Dermis microvascular lymphatic vessel endothelial cell (primary cell): Measurements from ENCODE around the gene NOP53. TPM values are rescaled to one million over a fixed set of nuclear protein-coding genes. Genes with fewer than 3 reads are reported as not detected.
"Not testable (repeated sequence)": the region's sequence is repeated elsewhere in the genome, so short reads cannot be mapped to it uniquely, and the experiment has no call there.

Source experiments
- DNase-seq, 2 donors: peaks; one replicate each; pipeline versions ENCODE4 v3.0.0 to v3.0.0-alpha.2; 2010; ENCODE audit warnings: low read depth in 2 of 2
- total RNA-seq: library from RNA; depleted of rRNA; stranded (reverse); fragments of >200 nt; gene quantifications from 2 replicates; pipeline ENCODE4 v1.2.1, GENCODE V29; 2014

Gene NOP53
- total RNA-seq, 1 donor from 2014 or later, result 71.5 TPM

GRCh38 chr19:47777245-47778048 is 32.1 kb downstream of the NOP53 start:
- not testable (repeated sequence) for DNase-seq

DNA sequence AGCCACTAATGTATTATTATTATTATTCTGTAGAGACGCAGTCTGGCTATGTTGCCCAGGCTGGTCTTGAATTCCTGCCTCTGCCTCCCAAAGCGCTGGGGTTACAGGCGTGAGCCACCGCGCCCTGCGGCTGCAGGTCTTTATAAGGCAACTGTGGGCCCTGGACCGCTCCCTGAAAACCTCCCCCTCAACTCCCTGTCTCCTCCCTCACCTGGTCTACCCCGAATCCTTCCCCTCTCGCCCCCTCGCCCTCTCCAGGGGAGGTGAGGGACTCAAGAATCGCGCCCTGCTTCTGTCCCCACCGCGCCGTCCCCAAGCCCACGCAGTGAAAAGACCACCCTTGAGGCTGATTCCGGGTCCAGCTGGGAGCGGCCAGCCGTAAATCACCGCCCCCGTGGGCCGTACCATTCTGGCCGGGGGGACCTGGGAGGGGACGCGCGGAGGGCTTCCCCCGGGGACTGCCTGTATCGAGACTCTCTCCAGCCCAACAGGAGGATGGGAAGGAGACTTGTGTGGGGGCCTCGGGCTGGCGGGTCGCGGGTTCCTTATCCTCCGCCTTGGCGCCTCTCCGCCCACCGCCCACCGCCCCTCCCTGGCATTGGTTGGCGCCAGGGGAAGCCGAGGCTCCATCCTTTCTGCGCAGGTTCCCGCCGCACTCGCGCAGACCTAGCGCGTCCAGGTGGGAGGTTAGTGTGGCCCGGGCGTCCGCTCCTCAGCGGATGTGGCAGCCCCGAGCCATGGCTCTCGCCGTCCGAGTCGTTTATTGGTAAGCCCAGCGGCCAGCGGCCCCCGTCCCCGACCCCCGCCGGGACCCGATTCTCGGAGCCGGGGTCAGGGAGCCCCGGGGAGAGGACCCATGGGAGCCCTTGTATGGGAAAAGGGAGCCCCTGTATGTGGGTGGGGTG is 33.0 kb downstream of the NOP53 start, which contains the start of gene SELENOW:
TSS of gene SELENOW (plus strand) at position 655 of the 905 bp plus-strand sequence. CDS start at position 738, 83 bp downstream.
- peak; percentile 52 to 80 for DNase-seq

DNA sequence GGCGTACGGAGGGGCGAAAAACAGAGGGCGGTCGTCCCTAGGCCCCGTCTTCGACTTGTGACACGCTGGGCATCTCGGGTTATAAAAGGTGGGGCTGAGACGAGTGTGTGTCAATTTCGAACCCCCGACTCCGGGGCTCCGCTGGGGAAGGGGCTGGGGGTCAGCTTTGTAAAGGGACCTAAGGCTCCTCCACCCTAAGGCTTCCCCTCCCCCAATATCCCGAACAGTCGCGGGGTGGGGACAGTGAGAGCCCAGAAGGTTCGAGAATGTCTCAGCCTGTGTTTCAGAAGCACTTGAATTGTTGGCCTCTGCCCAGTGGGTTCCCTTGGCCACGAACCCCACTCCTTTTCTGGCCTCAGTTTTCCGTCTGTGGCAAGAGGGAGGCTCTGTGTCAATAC is 33.6 kb downstream of the NOP53 start:
- no peak for DNase-seq

- DNase-seq, result no peak
These were observed 34.3 kb downstream of the NOP53 start for GRCh38 chr19:47779524-47780214.

DNA sequence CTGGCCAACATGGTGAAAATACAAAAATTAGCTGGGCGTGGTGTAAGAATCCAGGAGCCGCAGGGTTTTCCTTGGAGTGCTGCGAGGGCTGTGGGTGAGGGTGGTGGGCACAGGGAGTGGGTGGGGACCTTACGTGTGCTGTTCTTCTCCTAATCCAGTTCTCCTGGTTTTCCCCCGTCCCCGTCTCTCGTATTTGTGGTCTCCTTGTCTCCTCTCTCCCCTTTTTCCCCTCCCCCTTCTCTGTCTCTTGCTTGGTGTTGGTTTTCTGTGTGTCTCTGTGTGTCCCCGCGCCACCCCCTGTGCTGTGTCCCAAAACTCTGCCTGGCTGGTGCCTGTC is 34.8 kb downstream of the NOP53 start:
- no peak for DNase-seq

GRCh38 chr19:47781590-47782262 is 36.4 kb downstream of the NOP53 start:
- DNase-seq, result peak in 1 of 2 donors; percentile 37

DNA sequence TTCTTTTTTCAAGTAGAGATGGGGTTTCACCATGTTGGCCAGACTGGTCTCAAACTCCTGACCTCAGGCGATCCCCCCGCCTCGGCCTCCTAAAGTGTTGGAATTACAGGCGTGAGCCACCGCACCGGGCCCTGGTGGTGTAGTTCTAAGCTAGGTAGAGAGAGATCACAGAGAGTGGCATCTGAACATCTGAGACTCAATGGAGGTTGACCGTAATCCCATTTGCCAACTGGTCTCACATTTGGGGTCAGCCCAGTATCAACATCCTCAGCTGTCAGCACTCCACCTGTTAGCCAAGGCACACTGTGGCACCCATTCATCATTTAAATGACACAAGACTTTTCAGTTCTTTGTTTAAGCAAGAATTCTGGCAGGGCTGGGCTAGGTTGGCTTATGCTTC is 41.2 kb downstream of the NOP53 start:
- DNase-seq, result peak in 1 of 2 donors; percentile 56

DNA sequence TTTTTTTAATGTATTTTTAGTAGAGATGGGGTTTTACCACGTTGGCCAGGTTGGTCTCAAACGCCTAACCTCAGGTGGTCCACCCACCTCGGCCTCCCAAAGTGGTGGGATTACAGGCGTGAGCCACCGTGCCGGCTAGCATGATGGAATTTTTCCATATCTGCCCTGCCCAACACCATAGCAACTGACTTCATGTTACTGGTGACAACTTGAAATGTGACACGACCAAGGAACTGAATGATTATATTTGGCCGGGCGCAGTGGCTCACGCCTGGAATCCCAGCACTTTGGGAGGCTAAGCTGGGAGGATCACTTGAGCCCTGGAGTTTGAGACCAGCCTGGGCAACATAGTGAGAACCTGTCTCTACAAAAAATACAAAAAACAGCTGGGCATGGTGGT is 42.0 kb downstream of the NOP53 start:
- not testable (repeated sequence) for DNase-seq

DNA sequence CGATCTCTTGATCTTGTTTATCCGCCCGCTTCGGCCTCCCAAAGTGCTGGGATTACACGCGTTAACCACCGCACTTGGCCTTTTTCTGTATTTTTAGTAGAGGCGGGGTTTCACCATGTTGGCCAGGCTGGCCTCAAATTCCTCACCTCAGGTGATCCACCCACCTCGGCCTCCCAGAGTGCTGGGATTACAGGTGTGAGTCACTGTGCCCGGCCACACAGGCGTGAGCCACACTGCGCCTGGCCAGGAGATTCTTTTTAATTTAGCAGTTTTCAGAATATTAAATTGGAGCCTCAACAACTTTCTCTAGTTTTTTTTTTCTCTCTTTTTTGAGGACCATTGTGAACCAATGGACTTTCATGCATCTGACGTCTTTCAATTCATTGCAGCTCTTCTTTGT is 44.5 kb downstream of the NOP53 start:
- DNase-seq, result not testable (repeated sequence)

- DNase-seq, result peak; percentile 45 to 76
These were observed 45.1 kb downstream of the NOP53 start for GRCh38 chr19:47790398-47790814.

- no peak for DNase-seq
These were observed 47.3 kb downstream of the NOP53 start for GRCh38 chr19:47792616-47793015.

GRCh38 chr19:47794526-47794925 is 49.2 kb downstream of the NOP53 start:
- no peak for DNase-seq

DNA sequence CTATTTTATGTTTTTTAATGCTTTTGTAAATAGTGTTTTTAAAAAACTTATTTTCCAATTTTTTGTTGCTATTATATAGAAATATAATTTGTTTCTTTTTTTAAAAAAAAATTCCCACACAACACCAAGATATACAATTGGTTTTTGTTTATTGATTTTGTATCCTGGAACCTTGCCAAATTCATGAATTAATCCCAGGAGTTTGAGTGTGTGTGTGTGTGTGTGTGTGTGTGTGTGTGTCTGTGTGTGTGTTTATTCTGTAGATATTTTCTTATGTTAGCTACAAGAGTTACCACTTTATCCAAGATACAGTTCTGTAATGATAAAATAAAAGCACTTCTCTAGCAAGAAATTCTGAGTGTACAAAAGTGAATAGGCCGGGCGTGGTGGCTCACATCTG is 51.4 kb downstream of the NOP53 start:
- no peak for DNase-seq

- DNase-seq, result no peak
These were observed 52.9 kb downstream of the NOP53 start for GRCh38 chr19:47797996-47798903.

DNA sequence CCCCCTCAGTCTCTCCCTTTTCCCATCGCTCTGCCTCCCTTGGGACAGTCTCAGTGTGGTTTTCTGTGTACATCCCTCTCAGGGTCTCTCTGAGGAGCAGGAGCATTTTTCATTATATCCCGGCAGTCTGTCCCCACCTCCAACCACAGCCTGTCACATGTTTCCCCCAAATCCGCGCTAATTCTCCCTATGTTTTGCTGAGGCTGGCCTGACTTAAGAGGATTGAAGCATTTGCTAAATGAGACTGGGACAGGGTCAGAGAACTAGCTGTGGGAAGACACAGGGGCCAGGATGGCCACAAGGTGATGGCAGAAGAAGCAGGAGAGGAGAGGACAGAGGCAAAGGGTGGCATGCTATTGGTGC is 53.5 kb downstream of the NOP53 start:
- no peak for DNase-seq

DNA sequence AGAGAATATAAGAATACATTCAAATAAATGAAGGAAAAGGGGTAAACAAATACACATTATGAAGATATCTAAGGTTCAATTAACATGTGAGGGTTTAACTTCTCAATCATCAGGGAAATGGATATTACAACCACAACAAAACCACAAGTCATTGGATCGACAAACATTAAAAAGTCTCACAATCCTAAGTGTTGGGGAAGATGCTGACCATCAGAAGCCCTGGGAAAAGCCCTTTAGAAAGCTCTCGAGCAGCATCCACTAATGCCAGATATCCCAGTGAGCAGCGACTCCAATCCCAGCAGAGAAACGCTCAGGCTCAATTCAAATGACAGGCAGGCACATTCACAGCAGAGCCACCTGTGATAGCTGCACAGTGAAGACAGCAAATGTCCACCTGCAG is 55.9 kb downstream of the NOP53 start:
- no peak for DNase-seq

GRCh38 chr19:47802521-47803043 is 57.2 kb downstream of the NOP53 start:
- no peak for DNase-seq

DNA sequence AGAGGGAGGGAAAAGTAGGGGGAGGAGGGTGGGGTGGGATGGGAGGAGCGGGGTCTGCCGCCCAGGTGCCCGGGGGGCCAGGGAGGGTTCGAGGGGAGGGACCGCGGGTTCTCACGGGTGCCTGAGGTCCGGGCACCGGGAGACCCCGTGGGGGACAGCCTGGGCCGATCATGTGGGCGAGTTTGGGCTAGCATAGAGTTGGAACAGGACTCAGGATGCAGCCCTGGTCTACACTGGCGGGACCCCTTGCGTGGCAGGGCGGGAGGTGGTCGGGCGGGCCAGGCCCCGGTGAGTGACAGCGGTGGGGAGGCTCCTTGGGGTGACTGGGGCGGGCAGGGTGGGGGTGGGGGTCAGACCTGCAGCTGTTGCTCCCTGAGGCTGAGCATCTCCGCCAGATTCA is 57.8 kb downstream of the NOP53 start:
- not testable (repeated sequence) for DNase-seq

GRCh38 chr19:47803671-47804070 is 58.3 kb downstream of the NOP53 start:
- not testable (repeated sequence) for DNase-seq

DNA sequence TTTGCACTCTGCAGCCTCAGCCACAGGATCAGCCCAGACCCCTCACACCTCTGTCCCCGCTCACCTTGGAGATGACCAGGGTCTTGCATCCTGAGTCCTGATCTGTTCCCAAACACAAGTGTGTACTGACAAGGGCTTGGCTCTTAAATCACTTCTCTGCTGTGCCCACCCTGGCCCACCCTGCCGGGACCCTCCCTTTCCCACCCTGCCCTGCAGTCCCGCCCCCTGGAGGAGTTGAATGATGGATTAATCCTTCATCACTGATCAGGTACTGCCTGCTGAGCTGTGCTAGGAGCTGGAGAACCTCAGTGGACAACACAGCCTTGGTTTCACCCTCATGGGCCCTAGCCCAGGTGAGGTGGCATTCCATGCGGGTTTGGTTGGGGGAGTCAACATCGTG is 59.1 kb downstream of the NOP53 start, which contains the start of gene TPRX1:
TSS of gene TPRX1 (minus strand) at position 101 of the 400 bp plus-strand sequence. CDS start at position 89, 12 bp downstream.
- not testable (repeated sequence) for DNase-seq
